Muscle of leg (tissue), 11 donors: Measurements from ENCODE around the gene FOXP2. TPM values are rescaled to one million over a fixed set of nuclear protein-coding genes. Genes with fewer than 3 reads are reported as not detected.
A peak's percentile ranks its signal among the peaks of the same experiment; 100 is the strongest.
"Not testable (repeated sequence)": the region's sequence is repeated elsewhere in the genome, so short reads cannot be mapped to it uniquely, and the experiment has no call there.

Experiments
- DNase-seq: peaks from one replicate; pipeline ENCODE4 v3.0.0; 2013
- H3K27ac ChIP-seq: one replicate; pipeline ENCODE4 v1.5.1; 2013; ENCODE audit warnings: mild to moderate bottlenecking, low read length, control low read depth
- H3K27me3 ChIP-seq: one replicate; pipeline ENCODE4 v1.6.1; 2013; ENCODE audit warnings: low read length; ENCODE audit not compliant: control insufficient read depth, insufficient read depth
- H3K36me3 ChIP-seq: one replicate; pipeline ENCODE4 v1.6.1; 2013; ENCODE audit warnings: low read length; ENCODE audit not compliant: control insufficient read depth, insufficient read depth
- H3K4me1 ChIP-seq: one replicate; pipeline ENCODE4 v1.6.1; 2013; ENCODE audit warnings: low read length; ENCODE audit not compliant: control insufficient read depth, insufficient read depth
- H3K4me3 ChIP-seq: one replicate; pipeline ENCODE4 v1.5.1; 2013; ENCODE audit warnings: low read length, control low read depth
- H3K9me3 ChIP-seq: replicated peaks from 2 replicates; pipeline ENCODE4 v1.6.1; 2013; ENCODE audit warnings: low read depth, low read length; ENCODE audit not compliant: control insufficient read depth
- WGBS: methylation state at CpG from one replicate; pipeline ENCODE4 v1.1.5; 2013; ENCODE audit warnings: missing lambda C conversion rate; ENCODE audit not compliant: insufficient coverage; 5-methylcytosine and 5-hydroxymethylcytosine counted together
- polyA plus RNA-seq, 8 donors: library from polyadenylated mRNA; unstranded; fragments of 120-200 nt; gene quantifications; one replicate each; pipeline versions ENCODE4 v1.2.1 to v1.2.3, GENCODE V29; 2013; ENCODE audit warnings: inconsistent platforms in 1 of 8, low replicate concordance in 1 of 8; ENCODE audit not compliant: insufficient read length in 8 of 8, insufficient read depth in 1 of 8
- total RNA-seq: library from RNA; stranded (reverse); fragments of 120-200 nt; gene quantifications from one replicate; pipeline ENCODE4 v1.2.4, GENCODE V29; 2013

The FOXP2 gene
- total and polyA plus RNA-seq, 9 donors: 7.9 to 14.8 (median 12.7) TPM

- no peaks in the 10 kb centered on the region for H3K4me1 ChIP-seq
- H3K4me3 ChIP-seq: no peak overlapping the region
- no peak overlapping the region for H3K27ac ChIP-seq
- no peaks in the 10 kb centered on the region for H3K36me3 ChIP-seq
- WGBS: no CpG with 5 or more reads among the region's 1 CpG
- no peaks in the 10 kb centered on the region for H3K27me3 ChIP-seq
- DNase-seq: no peak
- H3K9me3 ChIP-seq: no peaks in the 10 kb centered on the region
Measured at GRCh38 chr7:114569220-114569619, 154.6 kb downstream of the FOXP2 start.

GRCh38 chr7:114574384-114574783 is 159.8 kb downstream of the FOXP2 start:
- Histone ChIP-seq H3K36me3 (no peaks in the 10 kb centered on the region), H3K27ac (no peak overlapping the region), H3K27me3 (no peaks in the 10 kb centered on the region), H3K4me3 (no peak overlapping the region), H3K9me3 (no peaks in the 10 kb centered on the region), H3K4me1 (no peaks in the 10 kb centered on the region)
- DNase-seq: peak; percentile 33
- WGBS: 17% methylated on average over 1 of the region's 2 CpGs

GRCh38 chr7:114575098-114575497 is 160.5 kb downstream of the FOXP2 start:
- Histone ChIP-seq H3K9me3 (no peaks in the 10 kb centered on the region), H3K4me3 (no peak overlapping the region)
- WGBS: no CpG with 5 or more reads among the region's 4 CpGs

GRCh38 chr7:114580963-114581362 is 166.3 kb downstream of the FOXP2 start:
- not testable (repeated sequence) for H3K4me3 ChIP-seq, DNase-seq, H3K4me1 ChIP-seq, H3K36me3 ChIP-seq, H3K27me3 ChIP-seq, H3K9me3 ChIP-seq, H3K27ac ChIP-seq
- WGBS: no CpG with 5 or more reads among the region's 3 CpGs

More at GRCh38 chr7:114575098-114575497, 160.5 kb downstream of the FOXP2 start:
- H3K36me3 ChIP-seq: no peaks in the 10 kb centered on the region
- no peaks in the 10 kb centered on the region for H3K27me3 ChIP-seq
- H3K4me1 ChIP-seq: no peaks in the 10 kb centered on the region
- H3K27ac ChIP-seq: no peak overlapping the region
- DNase-seq: no peak

GRCh38 chr7:114588506-114588905 is 173.9 kb downstream of the FOXP2 start:
- Histone ChIP-seq H3K4me1 (no peaks in the 10 kb centered on the region), H3K4me3 (no peak overlapping the region), H3K9me3 (no peaks in the 10 kb centered on the region), H3K27me3 (no peaks in the 10 kb centered on the region), H3K36me3 (no peaks in the 10 kb centered on the region), H3K27ac (no peak overlapping the region)
- WGBS: no CpG with 5 or more reads among the region's 1 CpG
- DNase-seq: peak; percentile 87

GRCh38 chr7:114589436-114589835 is 174.8 kb downstream of the FOXP2 start:
- H3K36me3 ChIP-seq: no peaks in the 10 kb centered on the region
- no peak for DNase-seq
- H3K4me1 ChIP-seq: no peaks in the 10 kb centered on the region
- no peak overlapping the region for H3K4me3 ChIP-seq
- no peaks in the 10 kb centered on the region for H3K27me3 ChIP-seq
- no peak overlapping the region for H3K27ac ChIP-seq
- no peaks in the 10 kb centered on the region for H3K9me3 ChIP-seq

GRCh38 chr7:114590298-114590697 is 175.7 kb downstream of the FOXP2 start:
- H3K27ac ChIP-seq: no peak overlapping the region
- no peaks in the 10 kb centered on the region for H3K4me1 ChIP-seq
- WGBS: 29% methylated on average over 1 of the region's 2 CpGs
- H3K4me3 ChIP-seq: no peak overlapping the region
- no peaks in the 10 kb centered on the region for H3K36me3 ChIP-seq
- DNase-seq: no peak
- no peaks in the 10 kb centered on the region for H3K9me3 ChIP-seq
- H3K27me3 ChIP-seq: no peaks in the 10 kb centered on the region

- Histone ChIP-seq H3K4me1 (no peaks in the 10 kb centered on the region), H3K27me3 (no peaks in the 10 kb centered on the region), H3K27ac (no peak overlapping the region), H3K36me3 (no peaks in the 10 kb centered on the region), H3K4me3 (no peak overlapping the region), H3K9me3 (no peaks in the 10 kb centered on the region)
- no CpG with 5 or more reads among the region's 4 CpGs for WGBS
- DNase-seq: no peak
Measured at GRCh38 chr7:114598946-114599345, 184.3 kb downstream of the FOXP2 start.

- H3K27me3 ChIP-seq: no peaks in the 10 kb centered on the region
- H3K36me3 ChIP-seq: no peaks in the 10 kb centered on the region
- no peaks in the 10 kb centered on the region for H3K4me1 ChIP-seq
- DNase-seq: no peak
- H3K27ac ChIP-seq: no peak overlapping the region
- H3K9me3 ChIP-seq: no peaks in the 10 kb centered on the region
- H3K4me3 ChIP-seq: no peak overlapping the region
- 70% methylated on average over 1 of the region's 2 CpGs for WGBS
Measured at GRCh38 chr7:114606100-114606499, 191.5 kb downstream of the FOXP2 start.

GRCh38 chr7:114608822-114609221 is 194.2 kb downstream of the FOXP2 start:
- not testable (repeated sequence) for H3K4me1 ChIP-seq, H3K27me3 ChIP-seq, H3K9me3 ChIP-seq, H3K36me3 ChIP-seq, DNase-seq, H3K4me3 ChIP-seq, H3K27ac ChIP-seq
- WGBS: 100% methylated on average over 3 of the region's 11 CpGs

GRCh38 chr7:114620208-114620607 is 205.6 kb downstream of the FOXP2 start:
- H3K4me3 ChIP-seq: no peak overlapping the region
- no peaks in the 10 kb centered on the region for H3K36me3 ChIP-seq
- H3K27ac ChIP-seq: no peak overlapping the region
- no peak for DNase-seq
- no peaks in the 10 kb centered on the region for H3K9me3 ChIP-seq
- no peaks in the 10 kb centered on the region for H3K27me3 ChIP-seq
- no CpG with 5 or more reads among the region's 3 CpGs for WGBS
- H3K4me1 ChIP-seq: no peaks in the 10 kb centered on the region
